OCI-LY3 (cell line): ENCODE measurements around the gene PEAK1.

Source experiments
- H2AFZ ChIP-seq: fragments of 200-600, 300-600 bp; shearing (Covaris generic); 2 replicates; pipeline ENCODE4 v1.6.0; 2014; ENCODE audit warnings: antibody characterized with exemption, low read depth, low read length
- H3K27ac ChIP-seq: fragments of 200-600, 300-600 bp; sonication (generic); 2 replicates; pipeline ENCODE4 v1.5.1; 2014; ENCODE audit warnings: mild to moderate bottlenecking, low read length, moderate library complexity, mixed read lengths
- H3K27me3 ChIP-seq: fragments of 200-600, 300-600 bp; sonication (generic); 2 replicates; pipeline ENCODE4 v1.6.1; 2014; ENCODE audit warnings: low read depth, low read length, mixed read lengths
- H3K36me3 ChIP-seq: fragments of 200-600, 300-600 bp; sonication (generic); replicated peaks from 2 replicates; pipeline ENCODE3; 2014; ENCODE audit warnings: low read depth, low read length, mixed read lengths
- H3K4me1 ChIP-seq: fragments of 300-600, 200-600 bp; sonication (generic); 2 replicates; pipeline ENCODE4 v1.6.1; 2014; ENCODE audit warnings: low read length, mixed read lengths
- H3K4me2 ChIP-seq: fragments of 200-600, 300-600 bp; sonication (generic); 2 replicates; pipeline ENCODE4 v1.6.1; 2014; ENCODE audit warnings: low read length, mixed read lengths
- H3K4me3 ChIP-seq: fragments of 300-600, 200-600 bp; sonication (generic); 2 replicates; pipeline ENCODE4 v1.5.1; 2014; ENCODE audit warnings: antibody characterized with exemption, mild to moderate bottlenecking, low read length, moderate library complexity
- H3K79me2 ChIP-seq: fragments of 300-600, 200-600 bp; shearing (Covaris generic); 2 replicates; pipeline ENCODE4 v1.6.1; 2014; ENCODE audit warnings: mild to moderate bottlenecking, low read length, mixed read lengths
- H3K9ac ChIP-seq: fragments of 300-600, 200-600 bp; shearing (Covaris generic); 2 replicates; pipeline ENCODE4 v1.6.0; 2014; ENCODE audit warnings: mild to moderate bottlenecking, low read length, moderate library complexity
- H3K9me3 ChIP-seq: fragments of 200-600, 300-600 bp; shearing (Covaris generic); 2 replicates; pipeline ENCODE4 v1.6.1; 2014; ENCODE audit warnings: low read length, mixed read lengths; ENCODE audit not compliant: insufficient read depth
- H4K20me1 ChIP-seq: fragments of 200-600, 300-600 bp; sonication (generic); 2 replicates; pipeline ENCODE4 v1.6.1; 2016; ENCODE audit warnings: low read length, mixed read lengths; ENCODE audit not compliant: insufficient read depth
- CTCF ChIP-seq: fragments of 200-600, 300-600 bp; sonication (generic); IDR thresholded peaks from 2 replicates; pipeline ENCODE4 v1.5.1; 2014; ENCODE audit warnings: antibody characterized with exemption, low read length, low read depth
- EZH2phosphoT487 ChIP-seq: fragments of 200-600 bp; shearing (Covaris generic); IDR thresholded peaks from 2 replicates; pipeline ENCODE4 v1.6.1; 2018; ENCODE audit warnings: antibody characterized with exemption, mixed run types, low read depth

The PEAK1 gene

GRCh38 chr15:77123854-77124253 is 296.1 kb downstream of the PEAK1 start:
- Histone ChIP-seq H3K27ac (no peak overlapping the region), H3K4me1 (peaks cover 33% of the 10 kb centered on the region), H3K4me3 (no peak overlapping the region), H3K79me2 (no peaks in the 10 kb centered on the region), H2AFZ (no peak overlapping the region), H4K20me1 (no peaks in the 10 kb centered on the region; the same call in 1 of the 2 replicates), H3K4me2 (peak overlapping the region; percentile 48), H3K9ac (no peak overlapping the region), H3K36me3 (no peaks in the 10 kb centered on the region), H3K27me3 (no peaks in the 10 kb centered on the region), H3K9me3 (no peaks in the 10 kb centered on the region)
- TF ChIP-seq CTCF (no peak), EZH2phosphoT487 (no peak)

- H3K36me3 ChIP-seq = no peaks in the 10 kb centered on the region
- no peaks in the 10 kb centered on the region; the same call in 1 of the 2 replicates for H4K20me1 ChIP-seq
- H3K27me3 ChIP-seq = no peaks in the 10 kb centered on the region
- peaks cover 33% of the 10 kb centered on the region for H3K4me1 ChIP-seq
- TF ChIP-seq EZH2phosphoT487 (no peak), CTCF (no peak)
- no peaks in the 10 kb centered on the region for H3K9me3 ChIP-seq
- H3K27ac ChIP-seq = no peak overlapping the region
- peak overlapping the region; percentile 48 for H3K4me2 ChIP-seq
- no peak overlapping the region for H3K9ac ChIP-seq
- H2AFZ ChIP-seq = no peak overlapping the region
- H3K79me2 ChIP-seq = no peaks in the 10 kb centered on the region
- H3K4me3 ChIP-seq = no peak overlapping the region; the same call in 1 of the 2 replicates
These were observed 297.3 kb downstream of the PEAK1 start for GRCh38 chr15:77122576-77122975.

GRCh38 chr15:77121599-77121998 is 298.3 kb downstream of the PEAK1 start:
- no peaks in the 10 kb centered on the region for H3K9me3 ChIP-seq
- peaks cover 33% of the 10 kb centered on the region for H3K4me1 ChIP-seq
- no peak overlapping the region for H3K4me2 ChIP-seq
- no peak overlapping the region for H2AFZ ChIP-seq
- TF ChIP-seq CTCF (no peak), EZH2phosphoT487 (no peak)
- no peak overlapping the region for H3K4me3 ChIP-seq
- no peak overlapping the region for H3K27ac ChIP-seq
- no peaks in the 10 kb centered on the region for H3K27me3 ChIP-seq
- H3K9ac ChIP-seq = no peak overlapping the region
- no peaks in the 10 kb centered on the region; the same call in 1 of the 2 replicates for H4K20me1 ChIP-seq
- no peaks in the 10 kb centered on the region for H3K36me3 ChIP-seq
- H3K79me2 ChIP-seq = no peaks in the 10 kb centered on the region

- Histone ChIP-seq H3K27ac (no peak overlapping the region), H4K20me1 (no peaks in the 10 kb centered on the region; the same call in 1 of the 2 replicates), H2AFZ (no peak overlapping the region), H3K4me2 (no peak overlapping the region), H3K9me3 (no peaks in the 10 kb centered on the region), H3K4me3 (no peak overlapping the region), H3K36me3 (no peaks in the 10 kb centered on the region), H3K9ac (no peak overlapping the region), H3K27me3 (no peaks in the 10 kb centered on the region), H3K4me1 (peaks cover 33% of the 10 kb centered on the region), H3K79me2 (no peaks in the 10 kb centered on the region)
- TF ChIP-seq CTCF = no peak
- TF ChIP-seq EZH2phosphoT487 = no peak
These were observed 299.3 kb downstream of the PEAK1 start for GRCh38 chr15:77120576-77120975.
